CD8-positive, alpha-beta memory T cell (primary cell): ENCODE results near the gene UBAC1. TPM values are rescaled to one million over a fixed set of nuclear protein-coding genes. Genes with fewer than 3 reads are reported as not detected.

Experiments used
- CTCF ChIA-PET: fragments of 350-600 bp; sonication (Branson Sonifier 250); formaldehyde crosslinking; loops from one replicate; lab custom pipeline; 2021; ENCODE audit warnings: antibody characterized with exemption; lab: Charles Lee
- POLR2A ChIA-PET: fragments of 350-600 bp; sonication (Branson Sonifier 250); formaldehyde crosslinking; loops from one replicate; lab custom pipeline; 2021; ENCODE audit warnings: antibody characterized with exemption; lab: Charles Lee
- DNase-seq, 5 donors: peaks; one replicate each; pipeline versions ENCODE4 v3.0.0 to v3.0.0-alpha.2; 2020 to 2022; ENCODE audit warnings: mixed read lengths in 1 of 5
- H3K27ac ChIP-seq: one replicate; pipeline ENCODE4 v1.7.0; 2013; ENCODE audit warnings: low read depth, mild to moderate bottlenecking, low read length, moderate library complexity
- H3K27me3 ChIP-seq: 2 replicates; pipeline ENCODE4 v1.7.0; 2013; ENCODE audit warnings: low read length, mild to moderate bottlenecking; ENCODE audit not compliant: insufficient read depth, poor library complexity, severe bottlenecking
- H3K36me3 ChIP-seq: 2 replicates; pipeline ENCODE4 v1.7.0; 2013; ENCODE audit warnings: mild to moderate bottlenecking, low read length, moderate library complexity; ENCODE audit not compliant: insufficient read depth
- H3K4me1 ChIP-seq: 2 replicates; pipeline ENCODE4 v1.7.0; 2013; ENCODE audit warnings: mild to moderate bottlenecking, low read length, moderate library complexity; ENCODE audit not compliant: insufficient read depth
- H3K4me3 ChIP-seq: 2 replicates; pipeline ENCODE4 v1.7.0; 2013; ENCODE audit warnings: mild to moderate bottlenecking, low read length
- H3K9me3 ChIP-seq: 2 replicates; pipeline ENCODE4 v1.7.0; 2013; ENCODE audit warnings: mild to moderate bottlenecking, low read length
- H3K27ac Mint-ChIP-seq, 8 donors: one replicate each; pipeline ENCODE4 v1.8.0; 2020 to 2021; ENCODE audit warnings: mixed read lengths in 8 of 8, mild to moderate bottlenecking in 6 of 8, inconsistent platforms in 3 of 8, moderate library complexity in 3 of 8
- H3K27me3 Mint-ChIP-seq, 2 donors: one replicate each; pipeline ENCODE4 v1.8.0; 2020 to 2021; ENCODE audit warnings: mixed read lengths in 2 of 2, mild to moderate bottlenecking in 1 of 2, moderate library complexity in 1 of 2
- H3K36me3 Mint-ChIP-seq, 3 donors: one replicate each; pipeline ENCODE4 v1.8.0; 2020 to 2021; ENCODE audit warnings: mixed read lengths in 3 of 3, inconsistent platforms in 1 of 3, mild to moderate bottlenecking in 1 of 3
- H3K4me1 Mint-ChIP-seq, 3 donors: one replicate each; pipeline ENCODE4 v1.8.0; 2020 to 2021; ENCODE audit warnings: mixed read lengths in 3 of 3, inconsistent platforms in 1 of 3, mild to moderate bottlenecking in 1 of 3
- H3K4me3 Mint-ChIP-seq, 7 donors: one replicate each; pipeline ENCODE4 v1.8.0; 2020 to 2021; ENCODE audit warnings: mixed read lengths in 7 of 7, mild to moderate bottlenecking in 6 of 7, moderate library complexity in 4 of 7, inconsistent platforms in 2 of 7
- H3K9me3 Mint-ChIP-seq, 5 donors: one replicate each; pipeline ENCODE4 v1.8.0; 2020 to 2022; ENCODE audit warnings: mixed read lengths in 5 of 5, mild to moderate bottlenecking in 3 of 5, moderate library complexity in 2 of 5, inconsistent platforms in 1 of 5
- polyA plus RNA-seq: library from polyadenylated mRNA; unstranded; fragments of 300-500 nt; fragmentation: Illumina TruSeq; gene quantifications from one replicate; pipeline ENCODE4 v1.2.3, GENCODE V29; 2021
- total RNA-seq, 2 experiments: library from RNA; stranded (reverse); gene quantifications; one replicate each; pipeline ENCODE4 v1.2.3, GENCODE V29; 2021

Gene UBAC1
- total and polyA plus RNA-seq, 3 experiments from 2014 or later = 27.1 to 38.1 (median 36.3) TPM

DNA sequence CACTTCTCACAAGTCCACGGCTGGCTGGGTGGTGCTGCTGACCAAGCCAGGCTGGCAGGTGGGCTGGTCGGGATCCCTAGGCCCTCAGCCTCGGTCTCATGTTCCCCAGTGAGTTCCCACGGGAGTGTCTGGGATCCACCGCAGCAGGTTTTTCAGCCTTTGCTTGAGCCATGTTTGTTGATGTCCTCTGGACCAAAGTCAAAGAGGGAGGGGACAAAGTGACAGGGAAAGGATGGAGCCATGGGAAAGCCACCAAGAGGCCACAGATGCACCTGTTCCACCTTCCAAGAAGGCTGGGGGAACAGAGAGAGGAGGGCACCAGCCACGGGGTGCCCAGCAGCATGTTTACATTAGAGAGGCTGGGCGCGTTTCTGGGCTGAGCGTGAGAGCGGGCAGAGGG lies 2.8 kb upstream of the UBAC1 start:
- Histone ChIP-seq H3K27ac (no peak overlapping the region), H3K27me3 (no peaks in the 10 kb centered on the region), H3K9me3 (no peaks in the 10 kb centered on the region), H3K4me3 (no peak overlapping the region), H3K4me1 (peaks cover 24% of the 10 kb centered on the region), H3K36me3 (no peaks in the 10 kb centered on the region)
- CTCF ChIA-PET = interaction anchor here (1.5 kb wide), 1 partner anchor 158 kb away, joined by 6 read pairs; no protein-coding TSS in a partner anchor
- no peak overlapping the region for H3K27ac Mint-ChIP-seq
- no peaks in the 10 kb centered on the region for H3K9me3 Mint-ChIP-seq
- peaks cover 30 to 34% (median 30%) of the 10 kb centered on the region in 3 donors for H3K4me1 Mint-ChIP-seq
- POLR2A ChIA-PET = no interaction called here
- peaks cover 3 to 6% of the 10 kb centered on the region in 2 donors for H3K27me3 Mint-ChIP-seq
- H3K4me3 Mint-ChIP-seq = no peak overlapping the region
- peaks cover 0 to 5% (median 0%) of the 10 kb centered on the region in 3 donors for H3K36me3 Mint-ChIP-seq
- no peak for DNase-seq

DNA sequence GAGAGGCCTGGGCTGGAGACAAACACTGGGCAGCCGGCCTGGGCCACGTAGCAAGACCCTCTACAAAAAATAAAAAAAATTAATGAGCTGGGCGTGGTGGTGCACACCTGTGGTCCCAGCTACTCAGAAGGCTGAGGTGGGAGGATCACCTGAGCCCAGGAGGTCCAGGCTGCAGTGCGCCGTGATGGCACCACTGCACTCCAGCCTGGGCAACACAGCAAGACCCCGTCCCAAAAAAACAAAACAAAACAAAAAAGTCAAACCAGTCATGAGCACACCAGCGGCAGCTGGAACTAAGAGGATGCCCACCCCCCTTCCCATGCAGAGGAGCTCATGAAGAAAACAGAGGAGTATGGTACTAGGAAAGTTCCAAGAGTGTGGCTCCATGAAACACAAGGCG lies 2.2 kb upstream of the UBAC1 start:
- peak overlapping the region in 2 of 8 donors; percentile 12 to 65 for H3K27ac Mint-ChIP-seq
- H3K36me3 Mint-ChIP-seq = peaks cover 0 to 5% (median 0%) of the 10 kb centered on the region in 3 donors
- Histone ChIP-seq H3K9me3 (no peaks in the 10 kb centered on the region), H3K27ac (no peak overlapping the region), H3K4me1 (peaks cover 24% of the 10 kb centered on the region), H3K36me3 (no peaks in the 10 kb centered on the region), H3K27me3 (no peaks in the 10 kb centered on the region), H3K4me3 (no peak overlapping the region)
- H3K27me3 Mint-ChIP-seq = peaks cover 3 to 6% of the 10 kb centered on the region in 2 donors
- no peak for DNase-seq
- no peak overlapping the region for H3K4me3 Mint-ChIP-seq
- ChIA-PET POLR2A (no interaction called here), CTCF (interaction anchor here (1.5 kb wide), 1 partner anchor 159 kb away, joined by 6 read pairs; no protein-coding TSS in a partner anchor)
- peaks cover 31 to 39% (median 34%) of the 10 kb centered on the region in 3 donors for H3K4me1 Mint-ChIP-seq
- H3K9me3 Mint-ChIP-seq = no peaks in the 10 kb centered on the region

DNA sequence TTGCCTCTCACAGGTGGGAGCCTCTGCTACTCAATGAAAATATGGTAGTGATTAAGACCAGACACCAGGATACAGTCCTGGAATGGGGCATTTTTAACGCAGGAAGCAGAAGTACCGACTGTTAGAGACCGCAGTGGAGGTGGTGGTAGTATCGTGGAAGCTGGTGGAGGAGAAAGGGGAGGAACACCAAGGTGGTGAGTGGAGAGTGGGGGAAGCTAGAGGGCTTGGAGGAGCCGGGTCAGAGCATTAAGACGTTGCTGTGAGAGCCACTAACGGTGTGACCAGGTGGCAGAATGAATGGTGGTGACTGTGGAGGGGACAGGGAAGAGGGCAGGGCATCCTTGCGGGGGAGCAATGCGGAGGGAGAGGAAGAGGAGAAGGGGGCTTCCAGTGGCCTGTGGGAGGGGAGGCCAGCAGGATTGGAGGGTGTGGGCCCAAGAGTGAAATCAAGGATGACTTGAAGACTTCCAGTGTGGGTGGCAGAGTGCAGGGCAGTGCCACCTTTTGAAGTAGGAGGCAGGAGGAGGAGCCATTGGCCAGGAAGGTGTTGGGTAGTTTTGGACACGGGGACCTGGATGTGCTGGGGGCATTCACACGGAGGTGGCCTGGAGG lies 1.6 kb upstream of the UBAC1 start:
- Mint-ChIP-seq H3K27me3 (peaks cover 3 to 5% of the 10 kb centered on the region in 2 donors), H3K4me1 (peaks cover 30 to 40% (median 32%) of the 10 kb centered on the region in 3 donors), H3K9me3 (no peaks in the 10 kb centered on the region), H3K27ac (peak overlapping the region in 3 of 8 donors; percentile 65 to 82 (median 68)), H3K36me3 (peaks cover 0 to 5% (median 0%) of the 10 kb centered on the region in 3 donors), H3K4me3 (peak overlapping the region in 5 of 7 donors; percentile 12 to 76 (median 72))
- Histone ChIP-seq H3K27me3 (no peaks in the 10 kb centered on the region), H3K4me1 (peaks cover 23% of the 10 kb centered on the region), H3K27ac (no peak overlapping the region), H3K4me3 (no peak overlapping the region), H3K9me3 (no peaks in the 10 kb centered on the region), H3K36me3 (no peaks in the 10 kb centered on the region)
- no peak for DNase-seq
- POLR2A ChIA-PET = no interaction called here
- CTCF ChIA-PET = interaction anchor here (1.5 kb wide), 1 partner anchor 160 kb away, joined by 6 read pairs; no protein-coding TSS in a partner anchor

DNA sequence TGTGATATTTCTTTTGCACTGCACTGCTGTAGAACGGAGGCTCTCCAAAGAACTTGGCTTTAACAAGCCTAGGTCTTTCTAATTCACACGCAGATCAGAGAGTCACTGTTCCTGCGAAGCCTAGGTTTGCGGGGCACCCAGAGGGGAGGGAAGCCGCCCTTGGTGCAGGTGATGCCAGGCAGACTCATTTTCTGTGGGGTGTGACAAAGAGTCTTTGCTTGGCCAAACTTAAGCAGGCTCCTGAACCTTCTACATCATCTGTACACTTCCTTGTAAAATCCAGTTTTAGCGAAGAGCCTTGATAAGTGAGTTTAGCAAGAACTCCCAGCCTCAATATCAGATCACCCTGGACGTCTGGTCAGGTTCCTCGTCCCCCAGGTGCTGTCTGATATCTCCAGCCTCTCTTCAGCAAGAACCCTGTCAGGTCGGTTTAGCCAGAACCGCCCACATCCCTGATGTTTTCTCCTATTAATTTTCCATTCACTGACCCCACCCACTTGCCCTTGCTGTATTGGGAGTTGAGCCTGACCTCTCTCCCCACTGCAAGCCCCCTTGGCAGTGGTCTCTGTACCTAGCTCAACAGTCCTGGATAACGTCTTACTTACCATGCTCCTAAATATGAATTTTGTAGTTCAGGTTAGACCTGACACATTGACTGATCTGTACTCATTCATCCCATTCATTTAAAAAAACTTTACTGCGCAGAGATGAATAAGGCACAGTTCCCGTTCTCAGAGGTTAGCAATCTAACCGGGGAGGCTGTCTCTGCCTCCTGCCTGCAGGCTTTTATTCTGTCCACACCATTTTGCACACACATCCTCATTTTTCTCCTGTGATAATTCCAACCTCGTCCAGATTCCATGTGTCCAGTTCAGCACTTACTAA lies 880 bp upstream of the UBAC1 start:
- Histone ChIP-seq H3K9me3 (no peaks in the 10 kb centered on the region), H3K36me3 (no peaks in the 10 kb centered on the region), H3K4me1 (peaks cover 16% of the 10 kb centered on the region), H3K27me3 (no peaks in the 10 kb centered on the region), H3K4me3 (peak overlapping the region; percentile 23), H3K27ac (no peak overlapping the region)
- CTCF ChIA-PET = no interaction called here
- Mint-ChIP-seq H3K4me3 (peak overlapping the region; percentile 68 to 81 (median 74)), H3K27ac (peak overlapping the region; percentile 47 to 91 (median 82)), H3K9me3 (no peaks in the 10 kb centered on the region), H3K4me1 (peaks cover 24 to 36% (median 27%) of the 10 kb centered on the region in 3 donors), H3K36me3 (peaks cover 0 to 5% (median 0%) of the 10 kb centered on the region in 3 donors), H3K27me3 (no peaks in the 10 kb centered on the region)
- POLR2A ChIA-PET = interaction anchor here (0.6 to 1.0 kb wide), 2 partner anchors 28 to 55 kb away, joined by 3 read pairs; partner anchors contain the start of gene CAMSAP1
- no peak for DNase-seq

DNA sequence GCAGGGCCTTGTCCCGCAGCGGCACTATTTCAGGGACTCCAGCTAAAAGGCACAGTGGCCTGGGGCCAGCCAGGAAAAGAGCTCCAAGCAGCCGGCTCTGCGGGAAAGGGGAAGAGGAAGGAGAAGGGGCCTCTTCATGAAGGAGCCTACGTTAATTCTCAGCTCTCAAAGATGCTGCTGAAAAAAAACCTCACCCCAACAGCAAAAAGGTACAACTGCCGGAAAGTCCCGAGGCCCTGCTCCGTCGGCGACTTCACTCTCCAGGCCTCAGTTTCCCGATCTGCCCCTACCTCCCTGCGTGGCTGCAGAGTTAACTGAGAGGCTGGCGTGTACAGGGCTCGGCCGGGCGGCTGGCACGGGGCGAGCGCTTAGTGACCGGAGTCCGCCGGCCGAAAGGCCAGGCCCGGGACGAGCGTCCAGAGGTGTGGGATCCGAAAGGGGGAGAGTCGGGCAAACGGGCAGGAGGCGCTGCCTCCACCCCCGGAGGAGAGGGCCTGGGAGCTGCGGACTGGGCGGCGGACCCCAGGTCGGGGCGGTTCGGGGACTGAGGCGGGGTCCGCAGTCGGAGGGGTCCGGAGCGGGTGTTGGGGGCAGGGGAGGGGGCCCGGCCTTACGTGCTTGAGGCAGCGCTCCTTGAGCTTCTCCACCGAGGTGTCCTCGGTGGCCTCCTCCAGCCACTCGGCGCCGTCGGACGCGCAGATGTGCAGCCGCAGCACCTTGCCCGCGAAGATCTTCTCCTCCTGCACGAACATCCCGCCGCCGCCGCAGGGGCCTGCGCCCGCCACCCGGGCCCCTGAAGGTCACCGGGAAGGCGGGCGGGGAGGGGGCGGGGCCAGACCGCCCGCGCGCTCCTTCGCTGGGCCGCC lies 529 bp downstream of the UBAC1 start:
- peak overlapping the region in 7 of 8 donors; percentile 55 to 93 (median 86) for H3K27ac Mint-ChIP-seq
- H3K27me3 ChIP-seq = no peaks in the 10 kb centered on the region
- H3K36me3 ChIP-seq = no peaks in the 10 kb centered on the region
- H3K27me3 Mint-ChIP-seq = no peaks in the 10 kb centered on the region
- H3K4me3 Mint-ChIP-seq = peak overlapping the region; percentile 79 to 92 (median 86)
- no peaks in the 10 kb centered on the region for H3K9me3 ChIP-seq
- no peak for DNase-seq
- ChIA-PET CTCF (interaction anchor here (0.8 to 1.8 kb wide), 2 partner anchors 53 to 162 kb away, joined by 3 to 7 read pairs; partner anchors contain the start of gene CAMSAP1), POLR2A (interaction anchor here (0.7 to 1.0 kb wide), 2 partner anchors 52 to 53 kb away, joined by 3 read pairs; partner anchors contain the start of gene CAMSAP1)
- H3K4me1 ChIP-seq = peaks cover 16% of the 10 kb centered on the region
- peaks cover 27 to 41% (median 28%) of the 10 kb centered on the region in 3 donors for H3K4me1 Mint-ChIP-seq
- peaks cover 0 to 5% (median 0%) of the 10 kb centered on the region in 3 donors for H3K36me3 Mint-ChIP-seq
- H3K27ac ChIP-seq = peak overlapping the region; percentile 83
- H3K4me3 ChIP-seq = peak overlapping the region; percentile 70
- H3K9me3 Mint-ChIP-seq = no peaks in the 10 kb centered on the region

DNA sequence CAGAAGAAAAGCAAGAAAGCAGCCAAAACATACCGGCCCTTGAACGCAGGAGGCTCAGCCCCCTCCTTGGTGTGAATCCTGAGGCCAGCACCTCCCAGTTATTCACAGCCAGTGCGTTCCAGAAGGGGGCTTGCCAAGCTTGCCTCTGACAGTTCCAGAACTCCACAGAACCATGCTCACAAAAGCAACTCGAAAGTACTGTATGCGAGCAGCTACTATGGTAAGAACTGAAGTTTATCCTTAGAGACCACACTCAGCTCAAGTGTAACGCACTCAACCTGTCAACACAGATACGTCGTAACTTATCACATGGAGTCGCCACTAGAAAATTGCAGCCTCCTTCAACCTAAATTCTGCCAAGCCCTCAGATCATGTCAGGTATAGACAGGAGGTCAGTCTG lies 1.4 kb downstream of the UBAC1 start:
- Mint-ChIP-seq H3K4me1 (peaks cover 27 to 41% (median 28%) of the 10 kb centered on the region in 3 donors), H3K27me3 (no peaks in the 10 kb centered on the region), H3K9me3 (no peaks in the 10 kb centered on the region), H3K27ac (peak overlapping the region in 6 of 8 donors; percentile 55 to 93 (median 83)), H3K4me3 (peak overlapping the region; percentile 79 to 92 (median 86)), H3K36me3 (peaks cover 0 to 9% (median 0%) of the 10 kb centered on the region in 3 donors)
- peaks cover 2% of the 10 kb centered on the region for H3K36me3 ChIP-seq
- DNase-seq = no peak
- peak overlapping the region; percentile 70 for H3K4me3 ChIP-seq
- H3K27me3 ChIP-seq = no peaks in the 10 kb centered on the region
- H3K9me3 ChIP-seq = no peaks in the 10 kb centered on the region
- peak overlapping the region; percentile 83 for H3K27ac ChIP-seq
- CTCF ChIA-PET = interaction anchor here (0.8 to 1.8 kb wide), 2 partner anchors 52 to 162 kb away, joined by 3 to 7 read pairs; partner anchors contain the start of gene CAMSAP1
- POLR2A ChIA-PET = interaction anchor here (0.7 kb wide), 1 partner anchor 51 kb away, joined by 3 read pairs; no protein-coding TSS in a partner anchor
- peaks cover 16% of the 10 kb centered on the region for H3K4me1 ChIP-seq

DNA sequence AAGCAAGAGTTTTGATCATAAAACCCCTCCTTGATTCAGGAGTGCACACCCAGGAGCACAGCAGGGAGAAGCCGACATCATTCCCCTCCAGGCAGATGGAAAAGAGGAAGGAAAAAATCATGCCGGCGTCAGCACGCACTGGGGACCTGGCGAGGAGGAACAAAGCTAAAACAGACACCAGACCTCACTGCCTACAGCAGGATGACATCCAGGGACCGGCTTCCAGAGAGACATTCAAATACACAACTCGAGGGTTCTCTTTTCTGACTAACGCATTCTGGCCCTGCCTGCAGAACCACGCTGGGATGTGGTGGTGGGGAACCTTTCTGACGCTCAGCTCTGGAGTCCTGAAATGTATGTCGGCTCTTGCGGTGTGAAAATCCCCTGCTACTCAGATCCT lies 2.7 kb downstream of the UBAC1 start:
- Histone ChIP-seq H3K9me3 (no peaks in the 10 kb centered on the region), H3K4me1 (peaks cover 16% of the 10 kb centered on the region), H3K36me3 (peaks cover 6% of the 10 kb centered on the region), H3K27ac (peak overlapping the region; percentile 83), H3K4me3 (no peak overlapping the region), H3K27me3 (no peaks in the 10 kb centered on the region)
- Mint-ChIP-seq H3K9me3 (no peaks in the 10 kb centered on the region), H3K27ac (peak overlapping the region in 3 of 8 donors; percentile 1 to 77 (median 73)), H3K27me3 (no peaks in the 10 kb centered on the region), H3K4me1 (peaks cover 27 to 41% (median 28%) of the 10 kb centered on the region in 3 donors), H3K4me3 (peak overlapping the region in 2 of 7 donors; percentile 28 to 79), H3K36me3 (peaks cover 0 to 22% (median 4%) of the 10 kb centered on the region in 3 donors)
- POLR2A ChIA-PET = interaction anchor here (0.6 to 0.7 kb wide), 3 partner anchors 39 to 447 kb away, joined by 4 to 7 read pairs (median 7); no protein-coding TSS in a partner anchor
- DNase-seq = no peak
- CTCF ChIA-PET = interaction anchor here (1.0 kb wide), 1 partner anchor 10 kb away, joined by 3 read pairs; no protein-coding TSS in a partner anchor
